WTC11 (cell line): Measurements from ENCODE around the gene LAMP1. TPM values are rescaled to one million over a fixed set of nuclear protein-coding genes. Genes with fewer than 3 reads are reported as not detected.
"Not testable (repeated sequence)": the region's sequence is repeated elsewhere in the genome, so short reads cannot be mapped to it uniquely, and the experiment has no call there.

Experiments used
- ATAC-seq: fragments of 200-7000 bp; cut with Tn5 transposase; 2 replicates; pipeline ENCODE4 v1.10.0; 2021; ENCODE audit warnings: mild to moderate bottlenecking, moderate library complexity
- CTCF ChIA-PET: fragments of 300-600 bp; sonication (Branson Sonifier 250); formaldehyde crosslinking; loops from one replicate; lab custom pipeline; 2021; ENCODE audit warnings: antibody characterized with exemption; lab: Charles Lee
- POLR2A ChIA-PET: fragments of 350-600 bp; sonication (Branson Sonifier 250); formaldehyde crosslinking; loops from one replicate; lab custom pipeline; 2021; ENCODE audit warnings: antibody characterized with exemption; lab: Charles Lee
- DNase-seq: peaks from one replicate; pipeline ENCODE4 v3.0.0; 2021; ENCODE audit warnings: low spot score
- H3K27ac Mint-ChIP-seq: 2 replicates; pipeline ENCODE4 v1.8.0; 2021; ENCODE audit warnings: mixed read lengths
- H3K27me3 Mint-ChIP-seq: 2 replicates; pipeline ENCODE4 v1.8.0; 2021; ENCODE audit warnings: low read depth, mild to moderate bottlenecking, moderate library complexity, mixed read lengths
- H3K36me3 Mint-ChIP-seq: 2 replicates; pipeline ENCODE4 v1.8.0; 2021; ENCODE audit warnings: mixed read lengths
- H3K4me1 Mint-ChIP-seq: 2 replicates; pipeline ENCODE4 v1.8.0; 2022; ENCODE audit warnings: mixed read lengths
- H3K4me3 Mint-ChIP-seq: 2 replicates; pipeline ENCODE4 v1.8.0; 2021; ENCODE audit warnings: mild to moderate bottlenecking, moderate library complexity, mixed read lengths
- H3K9me3 Mint-ChIP-seq: 2 replicates; pipeline ENCODE4 v1.8.0; 2021; ENCODE audit warnings: mixed read lengths
- AR ChIP-seq: fragments of 250-450 bp; sonication (Bioruptor Pico); IDR thresholded peaks from 2 replicates; pipeline ENCODE4 v1.9.0; 2021; ENCODE audit warnings: mild to moderate bottlenecking
- CREM ChIP-seq: sonication (generic); formaldehyde crosslinking; IDR thresholded peaks from 2 replicates; pipeline ENCODE4 v1.8.1; 2022; ENCODE audit warnings: mild to moderate bottlenecking, missing genetic modification reagents, moderate library complexity
- ETV6 ChIP-seq: sonication (generic); formaldehyde crosslinking; IDR thresholded peaks from 2 replicates; pipeline ENCODE4 v1.8.1; 2022; ENCODE audit warnings: mild to moderate bottlenecking, missing genetic modification reagents
- HMGA2 ChIP-seq: fragments of 250-450 bp; sonication (Bioruptor Pico); IDR thresholded peaks from 2 replicates; pipeline ENCODE4 v1.4.0; 2021; ENCODE audit warnings: mild to moderate bottlenecking, moderate library complexity
- IRF2 ChIP-seq: sonication (generic); formaldehyde crosslinking; IDR thresholded peaks from 2 replicates; pipeline ENCODE4 v1.8.0; 2022; ENCODE audit warnings: low read depth, missing genetic modification reagents, borderline replicate concordance
- USF2 ChIP-seq: sonication (generic); formaldehyde crosslinking; IDR thresholded peaks from 2 replicates; pipeline ENCODE4 v1.8.1; 2023; ENCODE audit warnings: mild to moderate bottlenecking, missing genetic modification reagents, moderate library complexity
- ZNF219 ChIP-seq: sonication (generic); formaldehyde crosslinking; IDR thresholded peaks from 2 replicates; pipeline ENCODE4 v1.8.0; 2023; ENCODE audit warnings: missing genetic modification reagents, mild to moderate bottlenecking, borderline replicate concordance
- ZNF671 ChIP-seq: fragments of 250-450 bp; sonication (Bioruptor Pico); IDR thresholded peaks from 2 replicates; pipeline ENCODE4 v1.8.0; 2021; ENCODE audit warnings: mild to moderate bottlenecking
- total RNA-seq: library from RNA; stranded (reverse); gene quantifications from 3 replicates; pipeline ENCODE4 v1.2.3, GENCODE V29; 2021
- TF ChIP-seq, protein P1 (sequence below): sonication (generic); formaldehyde crosslinking; IDR thresholded peaks from 2 replicates; pipeline ENCODE4 v1.8.1; 2023; ENCODE audit warnings: mild to moderate bottlenecking, missing genetic modification reagents
- TF ChIP-seq, protein P2 (sequence below): fragments of 250-450 bp; sonication (Bioruptor Pico); IDR thresholded peaks from 2 replicates; pipeline ENCODE4 v1.9.0; 2021; ENCODE audit warnings: mild to moderate bottlenecking, borderline replicate concordance
- TF ChIP-seq, protein P3 (sequence below): sonication (generic); formaldehyde crosslinking; IDR thresholded peaks from 2 replicates; pipeline ENCODE4 v1.8.1; 2023; ENCODE audit warnings: mild to moderate bottlenecking, missing genetic modification reagents
- TF ChIP-seq, protein P4 (sequence below): sonication (generic); formaldehyde crosslinking; IDR thresholded peaks from 2 replicates; pipeline ENCODE4 v1.8.0; 2022; ENCODE audit warnings: mild to moderate bottlenecking, missing genetic modification reagents

Gene LAMP1
- total RNA-seq, 1 experiment from 2014 or later = 150 TPM

DNA sequence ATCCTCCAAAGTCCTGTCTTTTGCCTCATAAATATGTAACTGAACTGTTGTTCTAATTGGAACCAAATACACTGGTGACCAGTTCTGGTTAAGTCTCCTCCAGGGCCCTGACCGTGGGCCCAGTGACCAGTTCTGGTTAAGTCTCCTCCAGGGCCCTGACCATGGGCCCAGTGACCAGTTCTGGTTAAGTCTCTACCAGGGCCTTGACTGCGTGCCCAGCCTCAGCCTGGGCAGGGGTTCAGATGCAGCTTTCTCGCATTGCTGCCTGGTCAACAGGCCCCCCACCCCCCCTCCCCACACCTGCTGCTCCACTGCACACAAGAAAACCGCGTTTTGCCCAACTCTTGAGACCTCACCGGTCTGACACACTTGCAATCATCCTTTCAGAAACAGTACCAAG is 70.7 kb downstream of the LAMP1 start:
- no peak for ATAC-seq
- no peak overlapping the region for H3K27ac Mint-ChIP-seq
- TF ChIP-seq ETV6 (CRISPR knock-in tag) (no peak), IRF2 (no peak), ZNF671 (CRISPR knock-in tag) (no peak), AR (CRISPR knock-in tag) (no peak), ZNF219 (CRISPR knock-in tag) (no peak), CREM (CRISPR knock-in tag) (no peak), USF2 (no peak), HMGA2 (CRISPR knock-in tag) (no peak)
- TF ChIP-seq, protein P1, sequence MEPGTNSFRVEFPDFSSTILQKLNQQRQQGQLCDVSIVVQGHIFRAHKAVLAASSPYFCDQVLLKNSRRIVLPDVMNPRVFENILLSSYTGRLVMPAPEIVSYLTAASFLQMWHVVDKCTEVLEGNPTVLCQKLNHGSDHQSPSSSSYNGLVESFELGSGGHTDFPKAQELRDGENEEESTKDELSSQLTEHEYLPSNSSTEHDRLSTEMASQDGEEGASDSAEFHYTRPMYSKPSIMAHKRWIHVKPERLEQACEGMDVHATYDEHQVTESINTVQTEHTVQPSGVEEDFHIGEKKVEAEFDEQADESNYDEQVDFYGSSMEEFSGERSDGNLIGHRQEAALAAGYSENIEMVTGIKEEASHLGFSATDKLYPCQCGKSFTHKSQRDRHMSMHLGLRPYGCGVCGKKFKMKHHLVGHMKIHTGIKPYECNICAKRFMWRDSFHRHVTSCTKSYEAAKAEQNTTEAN (CRISPR knock-in tag) = no peak
- TF ChIP-seq, protein P2, sequence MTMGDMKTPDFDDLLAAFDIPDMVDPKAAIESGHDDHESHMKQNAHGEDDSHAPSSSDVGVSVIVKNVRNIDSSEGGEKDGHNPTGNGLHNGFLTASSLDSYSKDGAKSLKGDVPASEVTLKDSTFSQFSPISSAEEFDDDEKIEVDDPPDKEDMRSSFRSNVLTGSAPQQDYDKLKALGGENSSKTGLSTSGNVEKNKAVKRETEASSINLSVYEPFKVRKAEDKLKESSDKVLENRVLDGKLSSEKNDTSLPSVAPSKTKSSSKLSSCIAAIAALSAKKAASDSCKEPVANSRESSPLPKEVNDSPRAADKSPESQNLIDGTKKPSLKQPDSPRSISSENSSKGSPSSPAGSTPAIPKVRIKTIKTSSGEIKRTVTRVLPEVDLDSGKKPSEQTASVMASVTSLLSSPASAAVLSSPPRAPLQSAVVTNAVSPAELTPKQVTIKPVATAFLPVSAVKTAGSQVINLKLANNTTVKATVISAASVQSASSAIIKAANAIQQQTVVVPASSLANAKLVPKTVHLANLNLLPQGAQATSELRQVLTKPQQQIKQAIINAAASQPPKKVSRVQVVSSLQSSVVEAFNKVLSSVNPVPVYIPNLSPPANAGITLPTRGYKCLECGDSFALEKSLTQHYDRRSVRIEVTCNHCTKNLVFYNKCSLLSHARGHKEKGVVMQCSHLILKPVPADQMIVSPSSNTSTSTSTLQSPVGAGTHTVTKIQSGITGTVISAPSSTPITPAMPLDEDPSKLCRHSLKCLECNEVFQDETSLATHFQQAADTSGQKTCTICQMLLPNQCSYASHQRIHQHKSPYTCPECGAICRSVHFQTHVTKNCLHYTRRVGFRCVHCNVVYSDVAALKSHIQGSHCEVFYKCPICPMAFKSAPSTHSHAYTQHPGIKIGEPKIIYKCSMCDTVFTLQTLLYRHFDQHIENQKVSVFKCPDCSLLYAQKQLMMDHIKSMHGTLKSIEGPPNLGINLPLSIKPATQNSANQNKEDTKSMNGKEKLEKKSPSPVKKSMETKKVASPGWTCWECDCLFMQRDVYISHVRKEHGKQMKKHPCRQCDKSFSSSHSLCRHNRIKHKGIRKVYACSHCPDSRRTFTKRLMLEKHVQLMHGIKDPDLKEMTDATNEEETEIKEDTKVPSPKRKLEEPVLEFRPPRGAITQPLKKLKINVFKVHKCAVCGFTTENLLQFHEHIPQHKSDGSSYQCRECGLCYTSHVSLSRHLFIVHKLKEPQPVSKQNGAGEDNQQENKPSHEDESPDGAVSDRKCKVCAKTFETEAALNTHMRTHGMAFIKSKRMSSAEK (CRISPR knock-in tag) = no peak
- TF ChIP-seq, protein P3, sequence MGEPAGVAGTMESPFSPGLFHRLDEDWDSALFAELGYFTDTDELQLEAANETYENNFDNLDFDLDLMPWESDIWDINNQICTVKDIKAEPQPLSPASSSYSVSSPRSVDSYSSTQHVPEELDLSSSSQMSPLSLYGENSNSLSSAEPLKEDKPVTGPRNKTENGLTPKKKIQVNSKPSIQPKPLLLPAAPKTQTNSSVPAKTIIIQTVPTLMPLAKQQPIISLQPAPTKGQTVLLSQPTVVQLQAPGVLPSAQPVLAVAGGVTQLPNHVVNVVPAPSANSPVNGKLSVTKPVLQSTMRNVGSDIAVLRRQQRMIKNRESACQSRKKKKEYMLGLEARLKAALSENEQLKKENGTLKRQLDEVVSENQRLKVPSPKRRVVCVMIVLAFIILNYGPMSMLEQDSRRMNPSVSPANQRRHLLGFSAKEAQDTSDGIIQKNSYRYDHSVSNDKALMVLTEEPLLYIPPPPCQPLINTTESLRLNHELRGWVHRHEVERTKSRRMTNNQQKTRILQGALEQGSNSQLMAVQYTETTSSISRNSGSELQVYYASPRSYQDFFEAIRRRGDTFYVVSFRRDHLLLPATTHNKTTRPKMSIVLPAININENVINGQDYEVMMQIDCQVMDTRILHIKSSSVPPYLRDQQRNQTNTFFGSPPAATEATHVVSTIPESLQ (CRISPR knock-in tag) = no peak
- TF ChIP-seq, protein P4, sequence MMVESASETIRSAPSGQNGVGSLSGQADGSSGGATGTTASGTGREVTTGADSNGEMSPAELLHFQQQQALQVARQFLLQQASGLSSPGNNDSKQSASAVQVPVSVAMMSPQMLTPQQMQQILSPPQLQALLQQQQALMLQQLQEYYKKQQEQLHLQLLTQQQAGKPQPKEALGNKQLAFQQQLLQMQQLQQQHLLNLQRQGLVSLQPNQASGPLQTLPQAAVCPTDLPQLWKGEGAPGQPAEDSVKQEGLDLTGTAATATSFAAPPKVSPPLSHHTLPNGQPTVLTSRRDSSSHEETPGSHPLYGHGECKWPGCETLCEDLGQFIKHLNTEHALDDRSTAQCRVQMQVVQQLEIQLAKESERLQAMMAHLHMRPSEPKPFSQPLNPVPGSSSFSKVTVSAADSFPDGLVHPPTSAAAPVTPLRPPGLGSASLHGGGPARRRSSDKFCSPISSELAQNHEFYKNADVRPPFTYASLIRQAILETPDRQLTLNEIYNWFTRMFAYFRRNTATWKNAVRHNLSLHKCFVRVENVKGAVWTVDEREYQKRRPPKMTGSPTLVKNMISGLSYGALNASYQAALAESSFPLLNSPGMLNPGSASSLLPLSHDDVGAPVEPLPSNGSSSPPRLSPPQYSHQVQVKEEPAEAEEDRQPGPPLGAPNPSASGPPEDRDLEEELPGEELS (CRISPR knock-in tag) = no peak

GRCh38 chr13:113368353-113368752 is 71.3 kb downstream of the LAMP1 start:
- H3K4me1 Mint-ChIP-seq = peaks cover 21% of the 10 kb centered on the region
- H3K27ac Mint-ChIP-seq, H3K4me3 Mint-ChIP-seq, ATAC-seq, H3K36me3 Mint-ChIP-seq, POLR2A ChIA-PET, H3K27me3 Mint-ChIP-seq, DNase-seq, H3K9me3 Mint-ChIP-seq: not testable (repeated sequence)
- CTCF ChIA-PET = interaction anchor here (0.7 to 1.6 kb wide), 3 partner anchors 23 to 62 kb away, joined by 4 read pairs; no protein-coding TSS in a partner anchor

More for the DNA sequence above, 70.7 kb downstream of the LAMP1 start:
- H3K9me3 Mint-ChIP-seq = no peaks in the 10 kb centered on the region
- no peak for DNase-seq
- H3K4me3 Mint-ChIP-seq = no peak overlapping the region
- POLR2A ChIA-PET = no interaction called here
- no peaks in the 10 kb centered on the region for H3K27me3 Mint-ChIP-seq
- H3K36me3 Mint-ChIP-seq = no peaks in the 10 kb centered on the region
- peaks cover 16% of the 10 kb centered on the region for H3K4me1 Mint-ChIP-seq
- CTCF ChIA-PET = interaction anchor here (6.1 kb wide), 1 partner anchor 24 kb away, joined by 34 read pairs; no protein-coding TSS in a partner anchor
